ENCODE results near the gene BTF3L4. TPM values are rescaled to one million over a fixed set of nuclear protein-coding genes. Genes with fewer than 3 reads are reported as not detected.

BTF3L4 gene
- total and polyA plus RNA-seq, 7 donors: 22.2 to 58.1 (median 42.9) TPM

DNA sequence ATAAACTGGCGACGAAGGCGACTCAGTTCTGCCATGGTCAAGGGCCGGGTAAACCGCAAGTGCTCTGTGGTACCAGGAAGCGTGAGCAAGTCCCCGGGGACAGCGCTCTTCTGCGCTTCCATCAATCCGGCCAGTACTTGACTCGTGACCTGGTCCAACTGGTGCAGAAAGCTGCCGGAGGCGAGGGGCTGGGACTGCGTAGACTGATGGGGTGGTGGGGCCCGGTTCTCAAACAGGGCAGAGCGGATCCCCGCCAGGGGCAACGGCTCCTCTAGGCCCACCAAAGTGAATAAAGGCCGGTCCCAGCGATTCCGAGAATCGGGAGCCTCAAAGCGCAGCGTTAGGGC is 23.3 kb upstream of the BTF3L4 start:
- Histone ChIP-seq H3K4me3 (peak overlapping the region; percentile 69 to 90 (median 82)), H3K27ac (peak overlapping the region; percentile 91 to 96 (median 92)), H3K4me1 (peaks cover 0 to 32% (median 22%) of the 10 kb centered on the region in 4 donors), H3K36me3 (peaks cover 0 to 8% (median 3%) of the 10 kb centered on the region in 4 donors), H3K9me3 (no peaks in the 10 kb centered on the region), H3K27me3 (no peaks in the 10 kb centered on the region)
- 1 to 6% methylated on average over 24 of the region's 24 CpGs for WGBS, 2 donors
- TF ChIP-seq POLR2AphosphoS5 (IDR thresholded peaks at IDR 0.05) (peak in 1 of 4 donors; percentile 11), CTCF (IDR thresholded peaks at IDR 0.05) (no peak), POLR2A (IDR thresholded peaks at IDR 0.05) (no peak), EP300 (IDR thresholded peaks at IDR 0.05) (no peak)
- intact Hi-C loops (cut with DNase I): loop anchor here (1.0 kb wide), 1 partner anchor 23 kb away; the partner anchor contains the start of gene TXNDC12
- peak; percentile 73 for DNase-seq

- no peaks in the 10 kb centered on the region for H3K27me3 ChIP-seq
- peak within 1 kb of the TSS; percentile 91 to 96 (median 92) for H3K27ac ChIP-seq
- peaks cover 0 to 32% (median 22%) of the 10 kb centered on the region in 4 donors for H3K4me1 ChIP-seq
- no peak for TF ChIP-seq CTCF (IDR thresholded peaks at IDR 0.05)
- TF ChIP-seq POLR2A (IDR thresholded peaks at IDR 0.05): peak; percentile 56 to 62
- peak; percentile 80 to 93 (median 86) for TF ChIP-seq POLR2AphosphoS5 (IDR thresholded peaks at IDR 0.05)
- TF ChIP-seq EP300 (IDR thresholded peaks at IDR 0.05): no peak
- peak within 1 kb of the TSS; percentile 69 to 90 (median 82) for H3K4me3 ChIP-seq
- peaks cover 0 to 10% (median 0%) of the 10 kb centered on the region in 4 donors for H3K36me3 ChIP-seq
- peak; percentile 94 for DNase-seq
- 2 to 3% methylated on average over 78 of the region's 78 CpGs for WGBS, 2 donors
- intact Hi-C loops (cut with DNase I): loop anchor here (1.0 kb wide), 1 partner anchor 22 kb away; the partner anchor contains the start of gene TXNDC12
- H3K9me3 ChIP-seq: no peaks in the 10 kb centered on the region
Measured at GRCh38 chr1:52033190-52034049, 22.7 kb upstream of the BTF3L4 start, which contains the start of gene KTI12. TSS of gene KTI12 (minus strand) at chr1:52033810. CDS start at chr1:52033761, 49 bp downstream.

DNA sequence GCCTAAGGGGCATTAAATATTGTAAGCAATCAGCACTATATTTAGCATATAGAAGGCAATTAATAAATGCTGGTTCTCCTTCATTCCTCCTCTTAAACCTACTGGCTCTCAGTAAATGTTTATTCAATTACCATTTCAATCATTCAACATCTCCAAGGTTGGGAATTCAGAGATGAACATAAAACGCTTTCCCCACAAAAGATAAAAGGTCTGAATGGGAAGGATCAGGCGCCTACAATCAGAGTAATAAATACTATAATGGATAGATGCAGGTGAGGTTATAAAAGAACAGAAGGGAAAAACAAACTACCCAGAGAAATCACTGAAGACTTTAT is 22.1 kb upstream of the BTF3L4 start:
- DNase-seq: no peak
- TF ChIP-seq POLR2A (IDR thresholded peaks at IDR 0.05) (no peak), EP300 (IDR thresholded peaks at IDR 0.05) (no peak), POLR2AphosphoS5 (IDR thresholded peaks at IDR 0.05) (no peak), CTCF (IDR thresholded peaks at IDR 0.05) (no peak)
- 80 to 97% methylated on average over 2 of the region's 2 CpGs for WGBS, 2 donors
- Histone ChIP-seq H3K4me1 (peaks cover 0 to 32% (median 22%) of the 10 kb centered on the region in 4 donors), H3K27ac (peak overlapping the region; percentile 91 to 96 (median 92)), H3K9me3 (no peaks in the 10 kb centered on the region), H3K27me3 (no peaks in the 10 kb centered on the region), H3K4me3 (peak overlapping the region; percentile 69 to 90 (median 82)), H3K36me3 (peaks cover 0 to 13% (median 0%) of the 10 kb centered on the region in 4 donors)
- intact Hi-C loops (cut with DNase I): no loop called here

GRCh38 chr1:52037402-52037814 is 18.7 kb upstream of the BTF3L4 start:
- H3K4me3 ChIP-seq: no peak overlapping the region
- TF ChIP-seq POLR2AphosphoS5 (IDR thresholded peaks at IDR 0.05) (peak in 1 of 4 donors; percentile 27), EP300 (IDR thresholded peaks at IDR 0.05) (no peak), CTCF (IDR thresholded peaks at IDR 0.05) (no peak), POLR2A (IDR thresholded peaks at IDR 0.05) (no peak)
- H3K9me3 ChIP-seq: no peaks in the 10 kb centered on the region
- DNase-seq: no peak
- peaks cover 0 to 42% (median 4%) of the 10 kb centered on the region in 4 donors for H3K36me3 ChIP-seq
- WGBS, 2 donors: 65 to 81% methylated on average over 5 of the region's 5 CpGs
- H3K4me1 ChIP-seq: peaks cover 0 to 9% (median 6%) of the 10 kb centered on the region in 4 donors
- H3K27me3 ChIP-seq: no peaks in the 10 kb centered on the region
- H3K27ac ChIP-seq: no peak overlapping the region
- intact Hi-C loops (cut with DNase I): no loop called here
